Embryonic facial prominence (tissue), 1 donor: ENCODE measurements around the gene PTPRG.

Source experiments
- DNase-seq: peaks from one replicate; pipeline ENCODE4 v3.0.0-alpha.2; 2016; ENCODE audit errors: extremely low spot score

Gene PTPRG

DNA sequence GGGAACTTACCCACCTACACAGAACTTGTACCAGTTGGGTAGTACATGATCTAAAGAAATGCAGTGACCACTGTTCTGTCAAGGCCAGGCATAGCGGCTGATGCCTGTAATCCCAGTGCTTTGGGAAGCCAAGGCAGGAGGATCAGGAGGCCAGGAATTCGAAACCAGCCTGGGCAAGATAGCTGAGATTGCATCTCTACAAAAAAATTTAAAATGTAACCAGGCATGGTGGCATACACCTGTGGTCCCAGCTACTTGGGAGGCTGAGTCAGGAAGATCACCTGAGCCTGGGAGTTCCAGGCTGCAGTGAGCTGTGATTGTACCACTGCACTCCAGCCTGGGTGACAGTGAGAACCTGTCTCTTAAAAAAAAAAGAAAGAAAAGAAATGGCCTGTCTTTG lies 491.0 kb downstream of the PTPRG start:
- DNase-seq: no peak

DNA sequence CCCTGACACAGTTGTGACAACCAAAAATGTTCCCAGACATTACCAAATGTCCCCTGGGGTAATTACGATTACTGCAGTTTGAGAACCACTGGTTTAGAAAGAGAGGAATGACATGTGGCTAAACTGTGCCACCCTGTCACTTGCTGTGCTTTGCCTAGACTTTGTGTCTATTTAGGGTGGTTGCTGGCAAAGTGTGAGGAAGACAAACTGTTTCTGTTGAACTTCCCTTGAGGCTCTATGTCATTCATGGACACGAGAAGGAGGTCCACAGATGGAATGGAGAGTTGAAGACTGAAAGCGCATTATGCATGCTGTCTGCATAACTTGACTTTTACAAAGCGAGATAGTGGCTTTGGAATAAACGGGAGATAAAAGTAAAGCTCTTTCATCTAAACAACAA lies 495.3 kb downstream of the PTPRG start:
- no peak for DNase-seq

DNA sequence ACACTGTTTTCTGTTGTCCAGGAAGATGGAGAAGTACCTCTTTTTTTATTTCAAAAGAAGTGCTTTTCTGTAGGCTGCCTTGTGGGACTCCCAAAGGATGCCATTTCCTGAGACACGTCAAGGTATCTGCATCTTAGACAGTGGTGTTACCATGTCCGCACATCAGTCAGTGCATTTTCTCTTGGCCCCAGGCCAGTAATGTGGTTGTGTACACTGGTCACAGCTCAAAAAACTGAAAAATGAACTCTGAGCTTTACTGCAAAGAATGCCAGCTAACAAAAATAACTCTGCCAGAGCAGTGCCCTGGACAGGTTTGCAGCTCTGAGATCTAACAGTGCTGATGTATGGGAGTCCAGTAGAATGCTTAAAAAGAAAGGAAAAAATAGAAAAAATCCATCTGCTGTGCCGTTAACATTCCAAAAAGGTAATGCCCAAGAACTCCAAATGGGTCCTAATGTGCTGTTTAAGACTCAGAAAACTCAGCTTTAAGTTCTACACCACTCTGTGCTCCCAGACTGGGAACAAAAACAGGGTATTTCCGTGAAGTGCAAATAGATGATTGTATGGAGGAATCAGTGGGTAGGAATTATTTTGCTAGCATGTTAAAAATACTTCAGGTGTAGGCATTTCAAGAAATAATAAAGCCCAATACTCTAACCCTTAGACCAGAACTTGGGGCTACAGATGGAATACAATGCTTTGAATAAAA lies 496.1 kb downstream of the PTPRG start:
- no peak for DNase-seq

DNA sequence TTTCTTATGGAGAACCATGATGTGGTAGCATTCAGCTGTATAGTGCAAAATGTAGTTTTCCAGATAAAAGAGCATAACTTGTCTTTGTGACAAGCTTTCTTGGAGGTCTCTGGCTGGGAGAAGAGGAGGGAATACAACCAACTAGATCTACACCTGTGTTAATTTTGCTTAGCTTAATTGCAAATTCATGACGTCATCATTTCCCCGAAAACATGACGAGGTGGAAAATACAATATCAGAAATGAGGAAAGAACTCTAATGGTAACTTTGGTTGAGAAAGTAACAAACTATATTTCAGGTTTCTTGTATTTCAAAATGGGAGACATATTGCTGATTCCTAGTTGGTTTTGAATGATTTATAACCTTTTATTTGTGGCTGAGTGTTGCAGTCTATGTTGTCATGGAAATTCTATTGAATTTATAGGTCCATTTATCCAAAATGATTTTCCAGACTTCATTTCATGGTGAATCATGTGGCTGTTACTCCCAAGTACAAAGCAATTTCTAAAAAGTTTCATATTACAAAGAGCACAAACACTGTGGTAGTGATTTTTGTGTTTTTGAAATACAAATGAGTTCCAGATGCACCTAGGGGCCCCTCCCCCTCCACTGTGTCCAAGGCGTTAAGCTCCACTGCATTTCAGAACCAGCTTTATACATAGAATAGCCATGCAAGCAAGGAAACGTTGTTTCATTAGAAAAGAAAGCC lies 504.8 kb downstream of the PTPRG start:
- DNase-seq: peak; percentile 60

DNA sequence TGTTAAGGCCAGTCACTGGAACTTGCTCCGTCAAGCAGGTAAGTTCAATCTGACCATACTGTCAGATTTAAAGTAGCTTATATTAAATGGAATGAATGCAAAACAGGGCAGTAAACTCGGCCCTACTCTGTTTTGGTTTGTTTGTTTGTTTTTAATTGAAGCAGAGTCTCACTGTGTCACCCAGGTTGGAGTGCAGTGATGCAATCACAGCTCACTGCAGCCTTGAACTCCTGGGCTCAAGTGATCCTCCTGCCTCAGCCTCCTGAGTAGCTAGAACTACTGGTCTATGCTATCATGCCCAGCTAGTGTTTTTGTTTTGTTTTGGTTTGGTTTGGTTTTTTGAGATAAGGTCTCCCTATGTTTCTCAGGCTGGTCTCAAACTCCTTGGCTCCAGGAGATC lies 507.0 kb downstream of the PTPRG start:
- DNase-seq: no peak

DNA sequence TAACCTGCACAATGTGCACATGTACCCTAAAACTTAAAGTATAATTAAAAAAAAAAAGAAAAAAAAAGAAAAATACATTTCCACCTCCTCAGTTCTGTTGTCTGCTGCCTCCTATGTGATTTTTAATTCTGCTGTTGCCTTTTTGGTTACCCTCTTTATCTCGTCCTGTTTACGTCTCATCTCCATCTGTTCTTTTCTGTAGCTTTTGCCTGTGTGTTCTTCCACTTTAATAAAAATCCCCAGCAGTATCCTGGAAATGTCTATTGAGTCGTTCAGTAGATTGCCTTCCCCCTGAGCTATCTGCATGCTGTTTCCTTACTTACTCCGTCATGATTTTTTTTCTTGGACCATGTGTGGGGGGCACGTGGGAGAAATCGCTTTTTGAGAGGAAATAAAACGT lies 509.5 kb downstream of the PTPRG start:
- DNase-seq: no peak

DNA sequence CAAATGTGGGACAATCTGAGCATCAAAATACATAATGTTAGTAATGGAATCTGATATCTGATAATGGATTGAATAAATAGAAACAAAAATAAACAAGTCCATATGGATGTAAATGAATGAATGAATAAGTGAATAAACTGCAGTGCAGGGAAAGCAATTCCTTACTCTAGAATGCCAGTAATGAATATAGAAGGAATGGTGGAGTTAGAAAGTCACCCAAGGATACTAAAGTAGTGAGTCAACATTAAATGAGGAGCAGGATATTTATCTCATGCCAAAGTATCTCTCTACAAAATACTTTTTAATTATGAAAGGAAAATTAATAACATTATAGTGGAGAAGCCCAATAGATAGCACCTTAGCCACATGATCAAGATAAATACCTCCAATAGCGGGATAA lies 511.7 kb downstream of the PTPRG start:
- no peak for DNase-seq

DNA sequence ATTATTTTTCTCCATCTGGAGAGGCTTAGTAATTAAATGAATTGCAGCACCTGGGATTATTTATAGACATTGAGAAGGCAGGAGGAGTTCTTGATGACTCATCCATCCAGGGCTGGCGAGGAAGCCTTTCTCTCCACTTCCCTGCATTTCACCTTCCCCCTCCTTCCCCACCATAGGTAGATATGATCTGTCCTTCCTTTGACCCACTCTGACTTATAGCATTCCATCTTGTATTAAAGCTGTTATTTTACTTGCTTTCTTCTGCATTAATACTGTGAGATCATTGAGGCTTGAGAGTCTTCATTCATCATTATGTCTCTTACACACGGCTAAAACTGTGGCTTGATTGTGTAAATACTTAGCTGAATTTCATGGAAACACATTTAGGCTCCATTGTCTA lies 523.2 kb downstream of the PTPRG start:
- DNase-seq: no peak

DNA sequence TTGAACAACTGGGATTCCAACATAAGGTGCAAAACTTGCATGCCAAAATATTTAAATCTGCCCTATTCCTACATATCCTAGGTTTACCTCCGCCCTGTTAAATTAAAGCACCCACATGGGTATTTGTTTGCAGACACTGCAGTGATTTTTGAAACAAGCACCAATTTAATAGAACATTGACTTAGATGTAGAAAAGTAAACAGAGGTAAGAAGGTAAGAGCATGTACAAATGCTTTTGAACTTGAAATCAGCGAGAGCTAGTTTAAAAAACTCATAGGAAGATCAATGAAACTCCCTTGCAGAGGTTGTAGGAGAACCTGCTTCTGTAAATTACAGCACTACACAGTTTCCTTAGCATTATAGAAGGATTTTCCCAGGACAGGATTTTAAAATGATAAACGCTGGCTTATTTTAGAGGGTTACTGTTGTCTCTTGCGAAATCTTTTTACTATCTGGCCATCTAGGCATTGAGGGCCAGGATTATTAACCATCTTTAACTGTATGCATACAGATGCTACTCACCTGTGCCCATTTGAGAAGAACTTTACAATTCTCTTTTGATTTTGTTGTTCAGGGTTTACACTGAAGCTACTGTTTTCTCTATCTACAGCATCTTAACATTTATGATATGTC lies 527.2 kb downstream of the PTPRG start:
- DNase-seq: no peak

DNA sequence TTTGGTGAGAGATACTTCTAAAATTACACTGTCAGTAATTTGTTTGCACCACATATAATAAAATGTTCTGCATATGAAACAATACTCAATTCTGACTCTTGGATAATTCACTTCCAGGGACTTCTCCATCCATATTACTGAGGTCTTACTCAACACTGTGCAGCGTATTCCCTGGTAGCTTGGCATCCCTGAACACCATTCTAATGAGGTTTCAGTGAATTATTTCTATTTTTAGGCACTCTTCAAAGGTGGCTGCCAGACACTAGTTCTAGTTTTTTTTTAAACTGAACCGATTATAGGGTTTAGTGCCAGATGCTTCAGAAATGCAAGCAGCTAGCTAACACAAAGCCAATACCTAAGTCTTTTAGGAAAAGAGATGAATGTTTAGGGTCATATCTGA lies 528.7 kb downstream of the PTPRG start:
- no peak for DNase-seq

DNA sequence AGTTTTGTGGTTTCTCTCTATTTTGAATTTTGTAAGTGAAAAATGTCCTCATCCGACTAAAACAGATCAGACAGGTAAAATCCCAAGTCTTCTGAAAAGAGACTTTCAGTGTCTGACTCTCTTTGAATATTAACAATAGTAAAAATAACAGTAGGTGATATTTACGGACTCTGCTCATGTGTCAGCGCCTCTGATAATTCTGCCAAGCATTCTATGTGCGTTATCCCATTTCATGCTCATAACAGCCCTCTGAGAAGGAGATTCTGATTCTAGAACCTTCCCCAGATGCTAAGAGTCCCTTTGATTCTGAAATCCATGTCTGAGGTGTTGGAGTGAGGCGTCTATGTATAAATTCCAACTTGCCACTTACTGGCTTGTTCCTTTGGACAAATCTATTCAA lies 529.1 kb downstream of the PTPRG start:
- no peak for DNase-seq

DNA sequence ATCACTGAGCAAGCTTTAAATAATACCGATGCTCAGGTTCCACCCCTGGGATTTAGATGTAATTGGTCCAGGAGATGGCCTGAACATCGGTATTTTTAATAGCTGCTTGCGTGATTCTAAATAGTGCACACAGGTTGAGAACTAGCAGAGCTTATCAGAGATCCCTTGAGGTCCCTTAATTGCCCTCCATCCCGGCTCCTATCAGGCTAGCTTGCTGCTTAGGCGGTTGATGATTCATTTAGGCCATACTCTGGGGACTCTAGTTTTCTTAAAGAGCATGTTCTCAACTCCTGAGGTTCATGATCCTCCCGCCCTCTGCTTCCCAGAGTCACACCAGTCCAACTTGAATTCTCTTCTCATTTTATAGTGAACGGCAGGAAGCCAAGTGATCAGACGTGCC lies 531.7 kb downstream of the PTPRG start:
- no peak for DNase-seq

DNA sequence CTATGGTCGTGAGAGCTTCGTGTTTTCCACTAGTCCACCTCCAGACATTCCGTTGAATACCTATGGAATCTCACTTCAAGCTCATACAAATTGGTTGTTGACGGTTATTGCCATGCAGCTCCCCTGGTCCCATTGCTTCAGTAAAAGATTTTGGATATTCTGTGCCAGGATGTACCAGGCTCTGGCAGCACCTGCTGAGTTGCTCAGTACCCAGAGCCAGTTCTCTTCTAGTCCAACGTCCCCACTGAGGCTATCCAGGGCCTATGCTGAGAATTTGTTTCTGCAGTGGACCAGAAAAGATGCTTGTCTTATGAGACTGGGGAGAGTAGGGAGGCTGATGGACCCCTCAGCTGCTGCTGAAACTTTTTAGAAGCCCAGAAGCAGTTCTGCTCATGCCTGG lies 533.1 kb downstream of the PTPRG start:
- DNase-seq: no peak

DNA sequence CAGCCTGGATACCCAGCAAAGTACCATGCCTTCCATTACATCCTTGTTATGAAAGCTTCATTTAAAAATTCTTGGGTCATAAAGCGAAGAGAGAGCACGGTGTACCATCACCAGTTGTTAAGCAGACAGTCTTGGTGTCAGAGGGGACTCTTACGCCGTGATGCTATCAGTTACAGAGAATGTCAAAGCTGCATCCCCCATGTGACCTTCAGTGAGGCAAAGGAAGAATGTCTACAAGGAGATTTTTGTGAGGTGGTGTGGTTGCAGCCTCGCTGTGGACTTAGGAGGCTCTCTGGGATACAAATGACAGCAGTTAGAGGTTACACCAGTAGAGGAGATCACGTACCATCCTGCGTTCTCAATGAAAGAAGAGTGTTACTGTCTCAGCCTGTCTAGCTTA lies 533.7 kb downstream of the PTPRG start:
- no peak for DNase-seq

DNA sequence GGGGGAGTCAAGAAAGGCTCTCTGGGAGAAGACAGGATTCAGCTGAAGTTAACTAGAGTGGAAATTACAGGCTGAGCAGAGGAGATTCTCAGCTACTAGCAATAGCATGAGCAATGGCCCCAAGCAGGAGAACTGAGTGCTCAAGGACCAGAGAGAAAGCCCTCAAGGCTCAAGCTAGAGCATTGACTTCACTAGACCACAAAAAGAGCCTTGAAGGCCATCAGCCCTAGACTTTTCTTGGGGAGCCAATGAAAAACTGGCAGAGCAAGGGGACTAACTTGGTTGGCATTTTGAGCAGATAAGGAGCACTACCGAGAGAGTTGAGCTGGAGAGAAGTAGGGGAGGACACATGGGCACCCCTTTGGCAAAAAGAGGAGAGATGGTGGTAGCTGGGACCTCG lies 534.4 kb downstream of the PTPRG start:
- DNase-seq: no peak

DNA sequence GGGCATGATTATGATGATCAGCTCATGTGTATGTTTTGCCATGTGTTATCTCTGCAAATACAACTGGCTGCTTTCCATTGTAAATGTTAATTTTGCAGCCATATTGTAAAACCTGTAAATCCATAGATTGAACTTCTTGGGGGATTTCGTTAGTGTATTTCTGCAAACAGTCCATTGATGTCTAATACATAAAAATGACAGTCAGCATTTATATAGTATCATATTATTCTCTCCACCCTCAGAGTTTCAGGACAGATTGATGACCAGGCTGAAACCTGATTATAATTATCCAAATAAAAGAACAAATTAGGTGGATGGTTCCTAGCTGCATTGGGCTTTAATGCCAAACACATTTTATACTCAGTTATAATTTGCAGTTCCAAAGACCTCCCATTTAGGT lies 535.1 kb downstream of the PTPRG start:
- DNase-seq: no peak

DNA sequence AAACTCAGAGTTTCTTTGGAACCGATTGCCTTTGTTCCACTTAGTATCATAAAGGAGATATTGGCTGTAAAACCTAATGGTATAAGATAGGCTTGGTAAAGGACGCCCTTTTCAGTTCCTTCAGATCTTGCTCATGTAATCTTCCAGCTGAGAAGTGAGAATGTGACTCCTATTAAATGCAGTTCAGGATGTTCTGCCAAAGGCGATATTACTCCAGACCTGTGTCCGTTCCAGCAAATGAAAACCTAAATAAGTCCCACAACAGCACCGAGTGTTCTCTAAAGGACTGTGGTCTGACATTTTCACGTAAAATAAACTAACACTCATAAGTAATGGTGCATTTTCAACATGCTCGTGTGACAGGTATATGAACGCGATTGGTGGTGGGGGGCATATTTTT lies 535.8 kb downstream of the PTPRG start:
- DNase-seq: no peak

DNA sequence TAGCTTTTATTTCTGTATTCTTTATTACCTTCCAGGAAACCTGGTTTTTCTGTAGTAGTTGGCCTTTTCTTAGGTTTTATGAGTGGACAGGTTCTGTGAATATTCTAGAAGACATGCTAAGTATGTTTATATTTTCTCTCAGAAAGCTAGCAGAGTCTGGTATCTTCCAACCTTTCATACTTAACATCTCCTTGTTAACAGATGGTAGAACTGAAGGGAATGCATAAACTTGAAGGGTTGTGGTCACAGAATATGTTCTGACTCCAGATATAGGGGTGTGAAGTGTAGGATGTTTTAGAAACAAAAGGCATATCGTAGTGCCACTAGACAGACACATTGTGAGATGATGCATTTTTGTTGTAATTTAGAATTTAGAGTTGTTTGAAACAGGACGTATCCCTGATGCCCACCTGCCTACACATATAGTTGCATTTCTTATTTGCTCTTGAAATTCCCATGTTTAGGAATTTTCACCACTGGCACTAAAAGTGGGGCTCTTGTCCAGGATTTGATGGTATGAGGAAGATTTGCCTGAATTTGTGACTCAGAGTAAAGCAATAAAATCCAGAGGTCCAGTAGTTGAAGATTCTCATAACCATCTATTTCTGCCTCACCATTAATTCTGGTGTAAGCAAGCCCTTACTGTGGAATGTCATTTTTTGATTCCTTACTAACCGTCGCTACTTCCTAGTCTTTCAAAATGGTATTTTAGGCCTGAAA lies 537.4 kb downstream of the PTPRG start:
- no peak for DNase-seq

DNA sequence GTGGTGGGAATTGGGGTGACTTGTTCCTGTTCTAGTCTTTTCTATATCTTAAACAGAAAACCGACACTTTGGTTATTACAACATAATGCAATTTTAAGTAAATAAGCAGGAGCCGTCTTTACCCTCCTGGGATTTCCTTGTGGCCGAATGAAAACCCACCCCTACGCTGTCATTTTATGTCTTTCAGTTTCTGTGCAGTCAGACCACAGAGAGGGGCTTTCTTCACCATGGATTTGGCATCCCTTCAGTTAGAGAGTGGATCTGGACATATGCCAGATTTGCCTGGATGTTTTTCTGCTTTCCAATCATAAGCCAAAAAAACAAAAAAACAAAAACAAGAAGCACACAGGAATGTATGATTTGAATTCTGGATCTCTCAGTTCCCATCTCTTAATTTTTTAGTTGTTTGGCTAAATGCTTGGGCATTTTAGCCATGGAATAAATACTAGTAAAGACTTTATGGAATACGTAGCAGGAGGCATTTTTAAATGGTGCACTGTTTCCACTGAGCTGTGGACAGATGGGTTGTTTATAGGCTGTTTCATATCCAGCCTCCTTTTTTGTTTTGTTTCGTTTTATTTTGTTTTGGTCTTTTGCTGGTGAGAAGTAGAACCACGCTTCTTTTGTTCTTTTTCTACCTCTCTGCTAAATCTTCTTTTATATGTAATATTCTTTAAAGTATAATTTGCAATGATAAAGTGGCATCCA lies 539.1 kb downstream of the PTPRG start:
- DNase-seq: no peak

DNA sequence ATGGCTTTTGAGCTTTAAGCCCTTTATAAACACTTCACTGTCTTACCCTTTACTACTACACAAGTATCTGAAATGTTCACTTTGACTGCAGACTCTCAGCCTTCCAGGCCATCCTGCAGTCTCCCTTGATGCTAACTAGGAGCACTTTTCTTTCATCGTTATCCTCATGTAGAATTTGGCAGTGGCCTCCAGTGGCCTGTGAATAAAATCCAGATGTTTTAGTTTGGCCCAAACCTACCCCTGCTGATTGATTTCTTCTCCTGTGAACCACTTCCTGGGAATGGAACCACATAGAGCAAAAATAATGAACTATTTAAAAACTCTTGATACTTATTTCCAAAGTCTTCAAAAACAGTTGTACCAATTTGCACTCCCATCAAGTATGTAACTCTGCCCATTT lies 540.1 kb downstream of the PTPRG start:
- no peak for DNase-seq

DNA sequence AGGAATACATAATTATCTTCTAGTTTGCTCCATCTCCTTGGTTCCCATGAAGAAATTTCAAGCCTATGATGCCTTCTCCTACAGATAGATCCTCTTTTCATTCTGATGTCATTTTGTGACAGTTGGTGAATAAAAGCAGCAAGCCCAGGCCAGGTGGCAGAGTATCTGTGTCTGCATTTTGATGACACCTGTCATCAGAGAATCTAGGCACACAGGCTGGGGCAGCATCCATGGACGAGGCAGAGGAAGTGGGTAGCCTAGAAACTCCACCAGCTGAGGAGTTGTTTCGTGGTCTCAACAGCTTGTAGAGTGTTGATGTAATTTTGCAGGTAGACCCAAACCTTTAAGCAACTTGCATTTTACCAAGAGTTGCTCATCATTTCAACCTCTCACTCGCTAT lies 542.2 kb downstream of the PTPRG start:
- DNase-seq: no peak

DNA sequence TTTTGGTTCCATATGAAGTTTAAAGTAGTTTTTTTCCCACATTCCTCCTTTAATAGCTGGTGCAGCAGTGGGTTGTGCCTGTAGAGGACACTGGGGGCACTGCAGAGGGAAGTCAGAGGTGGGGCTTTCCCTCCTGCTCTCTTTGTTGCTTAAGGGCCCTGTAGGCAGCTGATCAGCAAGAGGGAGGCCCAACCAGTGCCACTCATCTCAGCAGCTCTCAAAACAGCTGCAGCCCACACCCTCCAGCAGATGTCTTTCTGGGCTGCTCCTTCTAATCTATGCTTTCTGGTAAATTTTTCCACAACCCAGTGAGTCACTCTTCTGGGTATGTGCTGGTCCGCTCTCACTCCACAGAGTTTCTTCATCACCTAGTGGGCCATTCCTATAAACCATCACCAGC lies 548.2 kb downstream of the PTPRG start:
- DNase-seq: no peak
